NCI-H1417 (cell line): ENCODE measurements around the gene USE1.
A peak's percentile ranks its signal among the peaks of the same experiment; 100 is the strongest.

Experiments
- DNase-seq, 3 experiments: peaks; one replicate each; lab custom pipeline; 2025; lab: John Stamatoyannopoulos, UW

Gene USE1

DNA sequence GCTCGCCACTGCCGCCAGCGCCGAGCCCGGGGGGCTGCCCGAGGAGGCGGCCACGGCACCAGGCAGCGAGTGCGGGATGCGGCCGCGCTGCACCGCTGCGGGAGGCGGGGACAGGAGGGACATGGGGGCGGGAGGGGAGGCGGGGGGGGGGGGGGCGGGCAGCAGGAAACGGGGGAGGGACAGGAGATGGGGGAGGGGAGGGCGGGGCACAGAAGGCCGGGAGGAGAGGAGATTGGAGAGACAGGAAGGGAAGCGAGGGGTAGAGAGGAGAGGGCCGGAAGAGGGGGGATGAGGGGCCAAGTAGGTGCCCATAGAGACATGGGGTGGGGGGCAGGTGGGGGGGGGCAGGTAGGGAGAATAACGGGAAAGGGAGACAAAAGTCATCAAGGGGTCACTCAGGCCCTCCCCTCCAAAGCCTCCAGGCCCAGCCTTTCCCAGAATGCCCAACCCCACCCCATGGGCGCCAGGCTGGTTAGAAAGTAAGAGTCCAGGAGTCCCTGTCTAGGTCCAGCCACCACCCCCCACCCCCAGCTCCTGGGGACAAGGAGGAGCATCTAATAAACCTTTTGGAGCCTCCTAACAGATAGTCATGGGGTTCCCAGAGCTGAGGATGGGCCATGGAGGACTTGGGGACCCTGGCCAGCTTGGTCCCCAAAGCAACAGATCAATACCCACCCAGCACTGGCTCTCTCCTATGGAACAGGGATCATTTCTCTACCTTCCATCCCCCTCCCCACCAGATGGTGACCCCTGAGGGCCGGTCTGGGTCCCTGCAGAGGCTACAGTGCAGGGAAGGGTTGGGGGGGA is 21.0 kb downstream of the USE1 start:
- DNase-seq = peak in 2 of 3 experiments; percentile 9 to 84

DNA sequence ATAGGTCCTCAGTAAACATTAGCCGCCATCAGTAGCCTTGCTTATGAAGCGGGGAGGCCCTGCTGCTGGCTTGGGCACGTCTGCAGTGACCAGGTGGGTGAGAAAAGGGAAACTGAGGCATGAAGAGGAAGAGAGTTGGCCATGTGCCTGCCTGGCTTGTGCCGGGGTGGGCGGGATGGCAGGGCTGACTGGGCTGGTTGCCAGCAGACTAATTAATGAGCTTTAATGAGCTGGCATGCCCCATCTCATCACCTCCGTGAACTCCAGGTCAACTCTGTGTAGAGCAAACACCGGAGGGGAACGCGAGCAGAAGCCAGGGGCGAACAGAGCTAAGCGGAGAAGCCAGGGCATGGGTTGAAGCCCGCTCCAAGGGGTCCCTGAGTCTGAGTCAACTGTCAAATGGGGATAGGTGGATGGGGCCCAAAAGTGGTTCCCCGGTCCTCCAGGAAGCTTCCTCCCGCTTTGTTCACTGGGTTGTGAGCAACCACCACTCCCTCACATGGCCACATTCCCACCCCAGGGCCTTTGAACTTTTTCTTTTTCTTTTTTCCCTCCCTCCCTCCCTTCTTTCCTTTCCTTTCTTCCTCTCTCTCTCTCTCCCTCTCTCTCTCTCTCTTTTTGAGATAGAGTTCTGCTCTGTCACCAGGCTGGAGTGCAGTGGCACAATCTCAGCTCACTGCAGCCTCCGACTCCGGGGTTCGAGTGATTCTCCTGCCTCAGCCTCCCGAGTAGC is 21.8 kb downstream of the USE1 start:
- DNase-seq = peak in 1 of 3 experiments; percentile 13

DNA sequence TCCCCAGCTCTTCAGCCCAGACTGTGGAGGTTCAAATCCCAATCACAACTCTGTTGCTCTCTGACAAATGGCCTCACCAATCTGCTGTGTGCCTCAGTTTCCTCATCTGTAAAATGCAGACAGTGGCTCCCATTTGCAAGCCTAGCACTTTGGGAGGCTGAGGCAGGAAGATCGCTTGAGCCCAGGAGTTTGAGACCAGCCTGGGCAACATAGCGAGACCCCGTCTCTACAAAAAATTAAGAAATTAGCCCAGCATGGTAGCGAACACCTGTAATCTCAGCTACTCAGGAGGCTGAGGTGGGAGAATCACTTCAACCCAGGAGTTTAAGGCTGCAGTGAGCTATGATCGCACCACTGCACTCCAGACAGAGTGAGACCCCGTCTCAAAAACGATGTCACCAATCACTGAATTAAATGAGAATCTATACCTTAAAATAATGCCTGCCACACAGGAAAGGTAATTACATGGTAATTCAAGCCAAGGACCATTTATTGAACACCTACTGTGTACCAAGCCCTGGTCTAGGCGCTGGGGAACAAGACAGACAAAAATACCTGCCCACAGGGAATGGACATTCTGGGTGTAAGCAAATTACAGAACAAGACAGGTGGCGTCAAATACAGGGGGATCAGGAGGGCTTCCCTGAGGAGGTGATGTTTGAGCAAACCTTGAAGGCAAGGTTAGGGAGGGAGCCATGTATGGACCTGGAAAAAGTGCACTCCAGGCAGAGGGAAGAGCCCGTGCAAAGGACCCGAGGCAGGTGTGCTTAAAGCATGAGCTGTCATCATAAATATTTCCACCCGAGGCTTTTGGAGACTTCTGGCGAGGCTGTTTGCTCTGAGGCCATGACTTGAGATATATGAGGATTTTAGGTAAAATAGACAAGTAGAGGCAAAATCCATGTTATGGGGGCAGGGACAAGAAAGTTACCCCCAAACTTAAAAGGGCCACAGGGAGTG is 22.9 kb downstream of the USE1 start:
- DNase-seq = no peak

DNA sequence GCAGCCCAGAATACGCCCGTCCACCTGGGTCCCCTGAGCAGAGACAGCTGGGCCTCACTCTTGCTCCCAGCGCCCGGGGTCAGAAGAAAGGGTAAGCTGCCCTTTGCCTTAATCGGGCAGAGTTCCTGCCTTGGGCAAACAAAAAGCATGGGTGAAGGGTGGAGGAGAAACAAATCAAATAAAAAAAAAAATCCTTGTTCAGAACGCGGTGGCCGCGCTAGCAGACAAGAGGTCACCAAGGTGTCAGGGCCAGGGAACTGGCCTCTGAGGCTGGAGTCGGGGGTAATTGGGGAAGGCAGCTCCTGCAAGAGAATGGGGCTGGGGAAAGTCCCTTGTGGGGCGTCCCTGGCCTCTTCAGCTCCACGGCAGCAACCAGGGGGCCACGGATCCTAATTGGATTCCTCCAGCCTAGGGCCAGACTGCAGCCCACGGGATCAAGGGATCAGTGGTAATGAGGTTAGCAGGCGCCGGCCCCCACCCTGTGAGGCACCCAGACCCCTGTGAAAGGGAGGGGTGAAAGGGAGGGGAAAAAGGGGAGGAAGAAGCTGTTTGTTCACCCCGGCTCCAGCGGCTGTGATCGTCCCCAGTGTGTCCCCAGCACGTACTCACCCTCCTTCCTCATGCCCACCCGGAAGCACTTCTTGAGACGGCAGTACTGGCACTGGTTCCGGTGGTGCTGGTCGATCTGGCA is 25.1 kb downstream of the USE1 start:
- no peak for DNase-seq

DNA sequence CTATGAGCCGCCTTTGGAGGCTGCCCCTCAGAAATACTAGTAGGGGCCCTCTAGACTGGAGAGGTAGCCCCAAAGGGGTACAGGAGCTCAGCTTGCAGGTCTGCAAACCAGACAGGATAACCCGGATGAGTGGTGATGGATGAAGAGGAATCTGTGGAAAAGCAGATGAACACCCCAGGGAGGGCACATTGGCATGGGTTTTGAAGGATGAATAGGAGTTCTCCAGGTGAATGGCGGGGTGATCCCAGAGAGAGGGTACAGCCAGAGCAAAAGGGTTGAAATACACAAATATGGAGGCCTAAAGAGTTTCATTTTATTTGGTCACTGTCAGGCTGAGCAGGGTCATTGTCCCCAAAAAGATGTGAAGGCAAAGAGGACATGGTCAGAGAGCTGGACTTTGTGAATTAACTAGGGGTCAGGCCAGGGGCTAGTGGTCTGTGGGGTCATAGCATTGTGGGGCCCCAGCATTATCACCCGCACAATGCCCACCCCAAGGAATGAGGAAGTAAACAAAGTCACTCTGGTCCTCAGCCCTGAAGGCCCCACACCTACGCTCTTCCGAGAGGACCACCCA is 25.8 kb downstream of the USE1 start:
- no peak for DNase-seq

DNA sequence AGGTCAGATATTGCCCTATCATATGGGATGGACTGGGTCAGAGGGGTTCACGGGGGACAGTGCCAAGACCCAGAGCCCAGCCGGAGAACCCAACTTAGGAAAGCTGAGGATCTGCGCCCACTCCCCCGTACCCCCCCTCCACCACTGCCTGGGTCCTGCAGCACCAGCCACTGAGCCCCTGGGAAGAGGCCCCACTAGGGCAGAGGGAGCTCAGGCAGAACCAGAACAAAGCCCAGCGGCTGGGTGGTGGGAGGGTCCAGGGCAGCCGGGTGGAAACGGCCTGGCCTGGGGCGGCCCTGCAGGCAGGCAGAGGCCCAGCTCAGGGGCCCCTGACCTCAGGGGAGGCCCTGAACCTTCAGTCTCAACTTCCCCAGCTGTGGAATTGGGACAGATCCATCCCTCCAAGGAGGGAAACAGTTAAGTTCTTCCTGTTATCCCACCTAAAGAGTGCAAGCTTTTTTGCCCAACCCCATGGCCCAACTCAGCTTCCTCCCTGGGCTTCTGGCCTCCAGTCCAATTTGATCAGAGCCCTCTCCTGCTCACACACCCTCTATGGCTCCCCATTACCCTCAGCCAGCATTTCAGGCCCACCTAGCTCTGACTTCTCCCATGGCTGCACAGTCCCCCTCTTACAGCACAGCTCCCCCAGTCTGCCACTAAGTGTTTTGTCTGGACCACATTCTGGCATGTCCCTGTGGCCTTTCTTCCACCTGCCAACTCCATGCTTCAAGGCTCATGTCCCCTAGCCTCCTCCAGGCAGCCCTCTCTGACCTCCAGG is 27.5 kb downstream of the USE1 start:
- DNase-seq = no peak

DNA sequence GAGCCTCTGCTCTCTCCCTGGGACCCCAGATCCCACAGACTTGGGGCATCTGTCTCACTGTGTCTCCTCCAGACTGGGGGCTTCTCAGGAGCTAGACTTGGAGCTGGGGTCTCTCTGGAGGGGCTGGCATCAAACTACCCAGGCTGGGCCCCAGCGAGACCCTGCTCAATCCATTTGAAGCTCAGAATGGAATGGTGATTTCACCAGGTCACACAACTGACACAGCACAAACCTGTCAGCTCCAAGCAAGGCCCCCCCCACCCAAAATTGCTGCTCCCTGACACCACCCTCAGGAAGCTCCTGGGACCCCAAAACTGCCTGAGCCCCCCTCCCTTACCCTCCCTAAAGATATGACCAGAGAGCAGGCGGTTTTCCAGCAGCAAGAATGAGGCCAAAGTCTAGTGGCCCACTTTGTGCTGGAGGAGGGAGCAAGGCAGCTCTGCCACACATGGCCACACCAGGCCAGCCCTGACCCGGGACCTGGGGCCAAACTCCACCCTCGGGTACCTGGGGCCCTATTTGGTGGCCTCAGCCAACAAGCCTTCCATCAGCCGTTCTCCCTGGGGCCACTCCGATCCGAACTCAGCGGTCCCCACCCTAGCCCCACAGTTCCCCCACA is 28.2 kb downstream of the USE1 start:
- no peak for DNase-seq

DNA sequence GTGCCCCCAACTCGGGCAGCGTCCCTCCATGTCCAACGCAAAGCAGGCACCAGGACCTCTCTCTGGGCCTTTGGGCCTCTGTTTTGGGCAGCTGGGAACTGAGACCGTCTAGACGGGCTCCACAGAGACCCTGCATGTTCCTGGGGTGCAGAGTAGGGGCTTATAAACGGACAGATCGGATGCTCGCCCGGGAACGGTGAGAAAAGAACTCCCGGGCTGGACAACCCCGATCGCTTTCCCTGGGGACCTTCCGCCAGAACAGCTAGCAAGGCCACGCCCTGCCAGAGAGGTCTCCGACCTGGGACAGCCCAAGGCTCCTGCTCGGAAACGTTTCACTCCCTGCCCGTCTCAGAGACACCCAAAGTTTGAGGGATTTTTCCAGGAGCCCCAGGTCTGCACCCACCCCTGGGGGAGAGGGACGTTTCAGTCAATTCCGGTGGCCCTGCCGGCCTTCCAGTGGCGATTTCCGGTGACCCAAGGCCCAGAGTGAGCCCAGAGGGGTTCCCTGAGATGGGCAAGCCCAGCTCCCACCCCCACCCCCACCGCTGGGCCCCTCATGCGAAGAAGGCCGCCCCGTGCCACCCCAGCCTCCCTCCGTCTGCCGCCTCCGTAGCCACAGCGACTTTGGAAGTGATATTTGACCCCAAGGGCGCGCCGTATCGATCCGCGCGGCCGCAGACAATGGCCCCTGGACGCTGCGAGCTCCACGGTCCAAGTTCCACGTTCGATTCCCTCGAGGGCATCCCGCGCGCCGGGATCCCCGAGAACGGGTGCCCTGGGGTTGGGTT is 28.9 kb downstream of the USE1 start:
- peak in 2 of 3 experiments; percentile 41 to 46 for DNase-seq

DNA sequence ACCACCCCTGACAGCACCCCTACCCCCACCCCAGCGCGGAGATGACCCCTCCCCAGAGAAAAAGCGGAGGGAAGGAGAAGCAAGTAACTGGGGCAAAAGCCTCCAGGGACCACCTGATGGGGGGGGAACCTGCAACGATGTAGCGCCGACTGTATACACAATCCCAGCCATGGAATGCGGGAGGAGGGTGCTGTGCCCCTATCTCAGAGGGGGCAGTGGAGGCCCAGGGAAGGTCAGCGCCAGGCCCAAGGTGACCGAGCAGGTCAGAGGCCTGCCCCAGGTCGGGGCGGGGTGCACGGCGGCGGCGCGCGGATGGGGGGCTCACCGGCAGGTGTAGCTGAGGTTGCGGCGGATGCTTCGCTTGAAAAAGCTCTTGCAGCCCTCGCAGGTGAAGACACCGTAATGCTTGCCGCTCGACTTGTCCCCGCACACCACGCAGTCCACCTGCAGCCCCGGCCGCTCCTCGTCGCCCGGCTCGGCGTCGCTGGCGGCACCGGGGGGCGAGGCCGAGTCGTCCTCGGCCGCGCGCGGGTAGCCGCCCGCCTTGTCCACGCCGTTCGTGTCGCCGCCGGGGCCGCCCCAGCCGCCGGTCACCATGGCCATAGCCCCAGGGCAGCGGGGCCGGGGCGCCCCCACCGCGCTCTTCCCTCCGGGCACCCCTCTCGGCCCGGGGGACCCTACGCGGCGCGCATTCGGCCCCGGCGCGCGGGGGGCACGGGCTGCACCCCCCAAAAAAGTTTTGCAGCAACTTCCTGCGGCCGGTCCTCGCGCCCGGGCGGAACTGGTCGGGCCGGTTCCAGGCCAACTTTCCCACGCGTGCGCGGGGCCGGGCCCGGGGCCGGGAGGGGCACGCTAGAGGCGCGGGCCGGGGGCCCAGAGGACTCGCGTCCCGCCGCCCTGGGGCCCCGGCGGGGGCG is 29.7 kb downstream of the USE1 start:
- DNase-seq = peak in 2 of 3 experiments; percentile 27 to 42

DNA sequence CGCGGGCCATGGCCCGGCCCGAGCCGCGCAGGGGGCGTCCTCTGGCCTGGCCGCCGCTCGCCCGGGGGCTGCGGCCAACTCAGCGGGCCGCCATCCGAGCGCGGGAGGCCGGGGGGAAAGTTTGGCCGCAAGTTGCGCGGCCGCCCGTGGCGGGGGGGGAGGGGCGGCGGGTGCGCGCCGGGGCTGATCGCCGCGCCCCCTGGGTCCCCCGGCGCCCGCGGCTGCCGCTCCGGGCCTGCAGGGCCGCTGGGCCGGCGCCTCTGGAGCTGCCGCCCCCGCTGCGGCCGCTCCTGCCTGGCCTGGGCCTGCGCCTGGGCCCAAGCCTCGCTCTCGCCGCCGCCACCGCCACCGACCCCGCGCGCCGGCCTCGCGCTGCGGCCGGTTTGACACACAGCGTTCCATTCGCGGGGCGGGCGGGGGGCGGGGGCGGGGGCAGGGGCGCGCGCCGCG is 30.4 kb downstream of the USE1 start, which contains the start of gene NR2F6:
NR2F6 (minus strand) TSS at position 385 of the 450 bp plus-strand sequence. CDS start 699 bp downstream, outside the sequence.
- no peak for DNase-seq

DNA sequence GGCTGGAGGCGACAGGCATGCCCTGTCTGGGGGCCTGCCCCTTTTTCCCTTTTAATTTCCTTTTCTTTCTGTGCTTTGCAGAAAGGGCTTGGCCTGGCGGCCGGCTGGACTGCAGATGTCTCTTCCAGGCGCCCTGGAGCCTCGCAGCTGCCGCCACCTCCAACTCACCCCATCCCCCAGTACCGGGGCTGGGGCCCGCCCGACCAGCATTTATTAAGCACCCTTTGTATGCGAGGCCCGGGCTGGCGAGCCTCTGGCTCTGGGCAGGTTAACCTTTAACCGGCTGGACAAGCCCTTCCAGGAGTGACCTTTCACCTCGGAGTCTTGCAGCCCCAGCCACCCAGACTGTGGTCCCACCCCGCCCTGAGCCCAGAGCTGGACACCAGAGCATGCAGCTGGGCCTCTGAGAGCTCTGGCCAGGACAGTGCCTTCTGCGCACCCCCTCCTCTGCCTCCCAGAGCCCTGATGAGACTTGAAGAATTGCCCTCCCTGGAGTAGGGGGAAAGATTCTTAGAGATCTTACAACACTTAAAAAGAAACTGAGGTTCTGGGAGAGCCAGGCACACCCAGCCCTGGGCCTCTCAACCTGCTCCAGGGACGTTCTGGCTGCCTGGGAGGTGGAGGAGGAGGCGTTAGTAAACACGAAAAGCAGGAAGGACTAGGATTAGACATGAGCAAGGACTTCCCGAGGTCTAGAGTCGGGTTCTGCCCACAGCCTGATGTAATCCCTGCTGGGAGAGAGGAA is 31.7 kb downstream of the USE1 start:
- peak in 1 of 3 experiments; percentile 85 for DNase-seq

DNA sequence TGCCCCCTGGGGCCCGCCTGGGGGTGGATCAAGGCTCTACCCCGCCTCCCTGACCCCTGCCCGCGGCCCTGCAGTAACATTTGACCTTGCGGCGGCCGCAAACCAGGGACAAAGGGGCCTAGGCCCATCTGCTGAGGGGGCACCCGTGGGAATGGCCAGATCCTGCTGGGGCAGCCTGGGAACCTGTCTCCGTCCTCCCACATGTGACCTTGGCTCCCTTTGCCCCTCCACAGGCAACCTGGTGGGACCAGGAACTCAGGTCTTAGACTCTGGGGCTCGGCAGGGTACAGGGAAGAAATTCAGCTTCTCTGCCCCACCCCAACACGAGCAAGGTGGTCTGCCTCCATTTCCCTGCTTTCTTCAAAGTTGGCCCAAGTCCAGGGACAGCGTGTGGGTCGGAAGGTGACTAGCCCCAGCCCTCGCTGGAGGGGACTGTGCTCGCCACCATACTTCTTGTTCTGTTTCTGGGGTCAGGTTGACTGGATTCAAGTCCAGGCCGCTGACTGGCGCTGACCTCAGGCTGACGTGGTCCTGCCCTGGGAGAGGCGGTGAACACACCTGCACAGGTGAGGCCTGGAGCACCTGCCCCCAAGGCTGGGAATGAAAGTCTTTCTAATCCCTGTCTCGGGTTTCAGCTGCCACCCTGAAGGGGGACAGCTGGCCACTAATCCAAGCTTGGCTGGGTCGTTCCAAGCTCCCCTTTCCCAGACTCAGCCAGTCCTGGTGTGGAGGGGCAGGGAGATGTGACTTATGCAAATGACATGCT is 33.0 kb downstream of the USE1 start:
- peak in 2 of 3 experiments; percentile 10 to 35 for DNase-seq

DNA sequence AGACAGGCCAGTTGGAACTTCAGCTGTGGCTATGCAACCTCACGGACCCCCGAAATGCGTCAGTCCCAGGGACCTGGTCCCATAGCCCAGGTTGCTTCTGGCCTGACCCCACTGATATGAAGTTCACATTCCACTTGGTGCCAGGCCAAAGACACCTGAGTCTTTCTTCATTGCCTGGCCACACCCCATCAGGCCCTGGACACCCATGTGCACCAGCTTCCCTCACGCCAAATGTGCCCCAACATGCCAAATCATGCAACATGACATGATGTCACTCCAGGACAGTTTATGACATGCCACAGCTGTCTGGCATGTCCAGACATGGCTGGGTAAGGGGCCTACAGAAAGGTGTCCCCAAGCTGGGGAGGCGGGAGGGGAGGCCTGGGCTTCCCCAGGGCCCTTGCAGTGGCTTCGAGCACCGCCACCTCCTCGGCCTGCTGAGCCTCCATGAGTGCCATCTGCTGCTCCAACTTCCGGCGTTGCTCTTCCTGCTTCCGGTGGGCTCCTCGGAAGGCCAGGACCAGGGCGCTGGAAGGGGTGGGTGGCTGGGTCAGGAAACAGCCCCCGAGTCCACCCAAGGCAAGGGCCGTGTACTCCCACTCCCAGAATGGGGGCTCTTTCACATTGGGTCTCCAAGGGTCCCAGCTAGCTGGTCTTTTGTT is 34.9 kb downstream of the USE1 start:
- DNase-seq = no peak

DNA sequence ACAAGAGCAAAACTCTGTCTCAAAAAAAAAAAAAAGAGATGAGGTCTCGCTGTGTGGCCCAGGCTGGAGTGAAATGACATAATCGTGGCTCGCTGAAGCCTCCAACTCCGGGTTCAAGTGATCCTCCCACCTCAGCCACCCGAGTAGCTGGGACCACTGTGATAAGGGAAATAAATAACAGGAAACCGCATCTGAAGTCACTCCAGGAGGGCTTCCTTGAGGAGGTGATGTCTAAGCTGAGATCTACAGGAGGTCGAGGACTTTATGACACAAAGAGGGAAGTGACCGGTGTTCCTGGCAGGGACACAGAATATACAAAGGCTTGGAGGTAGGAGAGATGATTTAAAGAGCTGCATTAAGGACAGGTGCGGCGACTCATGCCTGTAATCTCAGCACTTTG is 39.5 kb downstream of the USE1 start:
- peak in 1 of 3 experiments; percentile 12 for DNase-seq

DNA sequence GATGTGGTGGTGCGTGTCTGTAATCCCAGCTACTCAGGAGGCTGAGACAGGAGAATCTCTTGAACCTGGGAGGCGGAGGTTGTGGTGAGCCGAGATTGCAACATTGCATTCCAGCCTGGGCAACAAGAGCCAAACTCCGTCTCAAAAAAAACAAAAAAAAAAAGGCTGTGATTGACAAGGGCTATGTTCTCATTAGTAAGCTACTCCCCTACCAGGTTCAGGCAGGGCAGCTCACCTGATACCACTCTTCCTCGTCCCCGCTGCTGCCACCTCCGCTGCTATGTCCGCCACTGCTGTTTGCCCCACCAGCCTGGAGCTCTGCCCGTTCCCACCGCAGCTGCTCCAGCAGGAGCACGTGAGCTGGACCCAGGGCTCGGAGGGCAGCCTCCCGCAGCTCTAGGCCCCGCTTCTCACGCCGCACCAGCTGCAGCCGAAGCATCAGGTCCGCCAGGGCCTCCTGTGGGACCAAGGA is 40.0 kb downstream of the USE1 start:
- peak in 2 of 3 experiments; percentile 10 to 46 for DNase-seq

DNA sequence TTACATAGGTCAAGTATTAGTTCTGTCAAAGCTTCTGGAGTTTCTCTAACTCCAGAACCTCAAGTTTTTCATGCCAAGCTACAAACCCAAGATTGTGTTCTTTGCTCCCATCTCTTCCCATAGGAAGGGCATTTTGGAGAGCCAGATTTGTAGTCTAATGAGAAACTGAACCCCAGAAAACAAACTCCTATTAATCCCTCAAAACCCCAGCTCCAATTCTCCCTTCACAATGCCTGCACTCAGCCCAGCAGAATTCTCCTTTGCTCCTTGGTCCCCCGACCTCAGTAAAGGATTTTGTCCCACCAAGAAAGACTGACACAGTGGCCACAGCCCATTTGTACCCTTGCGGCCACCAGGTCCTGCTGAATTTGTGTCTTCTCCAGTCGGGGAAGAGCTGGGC is 41.0 kb downstream of the USE1 start:
- DNase-seq = no peak
